ENCODE data around the gene NDFIP1. TPM values are rescaled to one million over a fixed set of nuclear protein-coding genes. Genes with fewer than 3 reads are reported as not detected.

Gene NDFIP1
- polyA plus RNA-seq, 1 experiment, result 11.2 TPM

- Histone ChIP-seq H3K27me3 (ENCODE audit: control insufficient read depth, insufficient read depth, low read length) (no peaks in the 10 kb centered on the region), H3K4me3 (ENCODE audit: low read depth, low read length) (no peak overlapping the region), H3K36me3 (ENCODE audit: control insufficient read depth, insufficient read depth, low read length) (no peaks in the 10 kb centered on the region)
- ChIA-PET CTCF (no interaction called here), POLR2A (no interaction called here)
- no peak for TF ChIP-seq CTCF (IDR thresholded peaks at IDR 0.05; ENCODE audit: insufficient read depth, low read depth, low read length)
- DNase-seq (ENCODE audit: low read depth), result no peak
Measured at GRCh38 chr5:142199388-142199787, 90.8 kb downstream of the NDFIP1 start.

- ChIA-PET CTCF (no interaction called here), POLR2A (no interaction called here)
- Histone ChIP-seq H3K4me3 (ENCODE audit: low read depth, low read length) (no peak overlapping the region), H3K36me3 (ENCODE audit: control insufficient read depth, insufficient read depth, low read length) (no peaks in the 10 kb centered on the region), H3K27me3 (ENCODE audit: control insufficient read depth, insufficient read depth, low read length) (no peaks in the 10 kb centered on the region)
- TF ChIP-seq CTCF (IDR thresholded peaks at IDR 0.05; ENCODE audit: insufficient read depth, low read depth, low read length), result no peak
- DNase-seq (ENCODE audit: low read depth), result no peak
Measured at GRCh38 chr5:142200387-142200786, 91.8 kb downstream of the NDFIP1 start.

GRCh38 chr5:142201471-142201887, 92.9 kb downstream of the NDFIP1 start:
- CTCF ChIA-PET, result no interaction called here
- DNase-seq (ENCODE audit: low read depth), result peak; percentile 71
- Histone ChIP-seq H3K27me3 (ENCODE audit: control insufficient read depth, insufficient read depth, low read length) (peaks cover 2% of the 10 kb centered on the region; the same call in 1 of the 2 replicates), H3K4me3 (ENCODE audit: low read depth, low read length) (no peak overlapping the region), H3K36me3 (ENCODE audit: control insufficient read depth, insufficient read depth, low read length) (no peaks in the 10 kb centered on the region)
- POLR2A ChIA-PET, result no interaction called here
- TF ChIP-seq CTCF (IDR thresholded peaks at IDR 0.05; ENCODE audit: insufficient read depth, low read depth, low read length), result no peak

- Histone ChIP-seq H3K36me3 (ENCODE audit: control insufficient read depth, insufficient read depth, low read length) (no peaks in the 10 kb centered on the region), H3K4me3 (ENCODE audit: low read depth, low read length) (no peak overlapping the region), H3K27me3 (ENCODE audit: control insufficient read depth, insufficient read depth, low read length) (peaks cover 2% of the 10 kb centered on the region; the same call in 1 of the 2 replicates)
- ChIA-PET POLR2A (no interaction called here), CTCF (interaction anchor here (1.4 kb wide), 1 partner anchor 14 kb away, joined by 3 read pairs; no protein-coding TSS in a partner anchor)
- no peak for TF ChIP-seq CTCF (IDR thresholded peaks at IDR 0.05; ENCODE audit: insufficient read depth, low read depth, low read length)
- no peak for DNase-seq (ENCODE audit: low read depth)
Measured at GRCh38 chr5:142202282-142202681, 93.7 kb downstream of the NDFIP1 start.

Other genes with a start within 250 kb of the NDFIP1 start
- gene PCDH1, start 230.4 kb upstream of the NDFIP1 start, polyA plus RNA-seq (2011; rRNA removed), result 0.91 and 2.1 TPM in 2 replicates
- gene DELE1, start 184.9 kb upstream of the NDFIP1 start, polyA plus RNA-seq (2011; rRNA removed), result 65.4 and 110 TPM in 2 replicates
- gene PCDH12, start 150.6 kb upstream of the NDFIP1 start, polyA plus RNA-seq (2011; rRNA removed), result 0.01 TPM in 1 of 2 replicates, not detected in the other
- 27.2 and 33.1 TPM in 2 replicates for gene RNF14, start 139.7 kb upstream of the NDFIP1 start, polyA plus RNA-seq (2011; rRNA removed)
- 12.5 TPM in 2 replicates for gene GNPDA1, start 95.8 kb upstream of the NDFIP1 start, polyA plus RNA-seq (2011; rRNA removed)
- gene SPRY4, start 216.2 kb downstream of the NDFIP1 start, polyA plus RNA-seq (2011; rRNA removed), result 7.2 and 13.0 TPM in 2 replicates

Data from BJ (cell line).